Ishikawa (cell line): ENCODE measurements around the gene MGAT5B.

ENCODE experiments used
- CEBPB ChIP-seq: IDR thresholded peaks from 2 replicates; pipeline ENCODE4 v1.6.1; 2012
- EP300 ChIP-seq: IDR thresholded peaks from 2 replicates; pipeline ENCODE4 v1.6.1; 2012; ENCODE audit warnings: borderline replicate concordance
- NFIC ChIP-seq: IDR thresholded peaks from 2 replicates; pipeline ENCODE4 v1.6.1; 2012
- TAF1 ChIP-seq: IDR thresholded peaks from 2 replicates; pipeline ENCODE4 v1.6.1; 2012; ENCODE audit warnings: low read depth, mild to moderate bottlenecking
- TEAD4 ChIP-seq: IDR thresholded peaks from 2 replicates; pipeline ENCODE4 v1.6.1; 2012
- YY1 ChIP-seq: IDR thresholded peaks from 2 replicates; pipeline ENCODE4 v1.6.1; 2012; ENCODE audit warnings: low read depth
- ZBTB7A ChIP-seq: IDR thresholded peaks from 2 replicates; pipeline ENCODE4 v1.6.1; 2012; ENCODE audit warnings: low read depth
- TF ChIP-seq, protein P1 (sequence below): IDR thresholded peaks from 2 replicates; pipeline ENCODE4 v1.6.1; 2012; ENCODE audit warnings: low read depth, mild to moderate bottlenecking

DNA sequence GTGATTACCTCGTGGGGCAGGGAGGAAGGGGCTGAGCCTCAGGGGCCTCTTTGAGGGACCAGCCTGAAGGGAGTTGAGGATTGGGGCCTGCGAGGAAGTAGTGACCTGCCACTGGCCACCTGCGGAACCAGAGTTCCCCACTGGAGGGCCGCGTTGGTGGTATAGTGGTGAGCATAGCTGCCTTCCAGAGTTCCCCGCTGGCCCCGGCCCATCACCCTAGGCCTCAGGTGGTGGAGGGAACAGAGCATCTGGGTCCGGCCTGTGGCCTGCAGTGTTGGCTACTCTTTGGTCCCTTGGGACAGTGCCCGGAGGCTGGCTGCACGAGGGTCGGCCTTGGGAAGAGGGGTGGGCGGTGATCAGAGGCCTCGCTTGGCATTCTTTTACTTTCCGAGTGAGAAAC, 20.5 kb downstream of the MGAT5B start:
- no peak for TF ChIP-seq EP300
- TF ChIP-seq, protein P1, sequence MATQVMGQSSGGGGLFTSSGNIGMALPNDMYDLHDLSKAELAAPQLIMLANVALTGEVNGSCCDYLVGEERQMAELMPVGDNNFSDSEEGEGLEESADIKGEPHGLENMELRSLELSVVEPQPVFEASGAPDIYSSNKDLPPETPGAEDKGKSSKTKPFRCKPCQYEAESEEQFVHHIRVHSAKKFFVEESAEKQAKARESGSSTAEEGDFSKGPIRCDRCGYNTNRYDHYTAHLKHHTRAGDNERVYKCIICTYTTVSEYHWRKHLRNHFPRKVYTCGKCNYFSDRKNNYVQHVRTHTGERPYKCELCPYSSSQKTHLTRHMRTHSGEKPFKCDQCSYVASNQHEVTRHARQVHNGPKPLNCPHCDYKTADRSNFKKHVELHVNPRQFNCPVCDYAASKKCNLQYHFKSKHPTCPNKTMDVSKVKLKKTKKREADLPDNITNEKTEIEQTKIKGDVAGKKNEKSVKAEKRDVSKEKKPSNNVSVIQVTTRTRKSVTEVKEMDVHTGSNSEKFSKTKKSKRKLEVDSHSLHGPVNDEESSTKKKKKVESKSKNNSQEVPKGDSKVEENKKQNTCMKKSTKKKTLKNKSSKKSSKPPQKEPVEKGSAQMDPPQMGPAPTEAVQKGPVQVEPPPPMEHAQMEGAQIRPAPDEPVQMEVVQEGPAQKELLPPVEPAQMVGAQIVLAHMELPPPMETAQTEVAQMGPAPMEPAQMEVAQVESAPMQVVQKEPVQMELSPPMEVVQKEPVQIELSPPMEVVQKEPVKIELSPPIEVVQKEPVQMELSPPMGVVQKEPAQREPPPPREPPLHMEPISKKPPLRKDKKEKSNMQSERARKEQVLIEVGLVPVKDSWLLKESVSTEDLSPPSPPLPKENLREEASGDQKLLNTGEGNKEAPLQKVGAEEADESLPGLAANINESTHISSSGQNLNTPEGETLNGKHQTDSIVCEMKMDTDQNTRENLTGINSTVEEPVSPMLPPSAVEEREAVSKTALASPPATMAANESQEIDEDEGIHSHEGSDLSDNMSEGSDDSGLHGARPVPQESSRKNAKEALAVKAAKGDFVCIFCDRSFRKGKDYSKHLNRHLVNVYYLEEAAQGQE: no peak
- no peak for TF ChIP-seq NFIC
- TF ChIP-seq TEAD4: no peak
- TF ChIP-seq ZBTB7A: no peak
- TF ChIP-seq CEBPB: no peak
- no peak for TF ChIP-seq TAF1
- TF ChIP-seq YY1: no peak
